GM12892 (cell line): ENCODE results near the gene LAMTOR5.

Experiments
- POLR2A ChIP-seq: IDR thresholded peaks from 2 replicates; pipeline ENCODE4 v1.6.1; 2011; ENCODE audit warnings: low read depth, low read length, control low read depth
- POLR2AphosphoS5 ChIP-seq: IDR thresholded peaks from 2 replicates; pipeline ENCODE4 v1.6.1; 2011; ENCODE audit warnings: low read depth, low read length, control low read depth
- TAF1 ChIP-seq: IDR thresholded peaks from 2 replicates; pipeline ENCODE4 v1.6.1; 2011; ENCODE audit warnings: low read depth, mild to moderate bottlenecking, control low read depth, low read length, borderline replicate concordance

GRCh38 chr1:110355321-110355720 is 52.2 kb downstream of the LAMTOR5 start:
- TF ChIP-seq POLR2AphosphoS5 (no peak), POLR2A (no peak), TAF1 (no peak)
